Muscle of back (tissue), 13 donors: ENCODE data around the gene SF1. TPM values are rescaled to one million over a fixed set of nuclear protein-coding genes. Genes with fewer than 3 reads are reported as not detected.
"Not testable (repeated sequence)": the region's sequence is repeated elsewhere in the genome, so short reads cannot be mapped to it uniquely, and the experiment has no call there.

Source experiments
- DNase-seq, 3 donors: peaks; one replicate each; pipeline versions ENCODE4 v3.0.0 to v3.0.0-alpha.2; 2013
- long read RNA-seq, 9 donors: transcript quantifications; one replicate each; lab custom pipeline, GENCODE V29; 2026
- polyA plus RNA-seq, 10 donors: library from polyadenylated mRNA; unstranded; fragments of 120-200 nt; gene quantifications; one replicate each; pipeline ENCODE4 v1.2.1, GENCODE V29; 2013; ENCODE audit not compliant: insufficient read length in 10 of 10

The SF1 gene
- 100 to 1,000 TPM; 158 to 288 (median 220) TPM for polyA plus RNA-seq
- long read RNA-seq, donor 1, transcript SF1-204 (13 exons, 3,470 nt) = major isoform, 5 of 51 reads
- long read RNA-seq, donor 1, partial matches to known transcripts = 36 of 51 reads
- long read RNA-seq, donor 1, other reads (novel, unspliced or antisense) = 0 of 51 reads
- long read RNA-seq, donor 2, partial matches to known transcripts = 0 of 7 reads
- long read RNA-seq, donor 2, other reads (novel, unspliced or antisense) = 0 of 7 reads
- long read RNA-seq, donor 3 = 0 reads
- long read RNA-seq, donor 4, partial matches to known transcripts = 0 of 8 reads
- long read RNA-seq, donor 4, other reads (novel, unspliced or antisense) = 0 of 8 reads
- long read RNA-seq, donor 5, transcript SF1-212 (2 exons, 983 nt) = major isoform, 9 of 96 reads
- long read RNA-seq, donor 5, partial matches to known transcripts = 75 of 96 reads
- long read RNA-seq, donor 5, other reads (novel, unspliced or antisense) = 0 of 96 reads
- long read RNA-seq, donor 6, partial matches to known transcripts = 29 of 42 reads
- long read RNA-seq, donor 6, other reads (novel, unspliced or antisense) = 0 of 42 reads
- long read RNA-seq, donor 7, partial matches to known transcripts = 34 of 45 reads
- long read RNA-seq, donor 7, other reads (novel, unspliced or antisense) = 0 of 45 reads
- long read RNA-seq, donor 8, partial matches to known transcripts = 13 of 20 reads
- long read RNA-seq, donor 8, other reads (novel, unspliced or antisense) = 0 of 20 reads
- long read RNA-seq, donor 9, partial matches to known transcripts = 0 of 1 reads
- long read RNA-seq, donor 9, other reads (novel, unspliced or antisense) = 0 of 1 reads

DNA sequence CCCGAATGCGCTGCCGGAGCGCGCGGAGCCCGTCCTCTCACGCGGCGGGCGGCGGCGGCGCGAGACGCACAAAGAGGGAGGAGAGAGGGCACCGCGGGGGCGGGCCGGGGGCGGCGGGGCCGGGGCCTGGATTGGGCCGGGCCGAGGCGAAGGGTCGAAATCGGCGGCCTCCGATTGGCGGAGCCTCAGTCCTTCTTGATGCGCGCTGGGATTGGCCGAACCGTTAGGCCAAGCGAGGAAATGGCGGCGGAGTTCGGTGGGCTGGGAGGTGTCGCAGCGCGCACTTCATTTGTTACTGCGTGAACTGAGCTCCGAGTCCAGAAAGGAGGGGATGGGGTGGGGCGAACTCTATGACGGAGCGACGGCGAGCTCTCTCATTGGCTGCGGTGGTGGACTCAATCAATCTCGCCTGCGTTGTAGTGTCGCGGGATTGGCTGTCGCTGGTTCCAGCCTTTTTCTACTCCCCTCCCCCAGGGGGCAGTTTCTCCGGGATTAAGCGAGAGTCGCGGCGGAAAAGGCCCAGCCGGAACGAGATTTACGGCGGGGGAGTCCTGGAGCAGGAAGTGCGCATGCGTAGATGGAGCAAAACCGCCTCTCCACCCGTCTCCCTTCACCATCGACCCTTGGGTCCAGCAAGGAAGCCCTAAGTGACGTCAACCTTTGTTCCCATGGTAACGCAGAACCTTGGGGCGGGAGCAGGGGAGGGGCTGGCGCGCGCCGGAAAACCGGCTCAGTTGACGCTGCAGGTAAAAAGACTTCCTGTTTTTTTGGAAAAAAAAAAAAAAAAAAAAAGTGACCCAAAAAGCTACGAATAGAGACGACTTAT is at the start of gene SF1:
TSS of gene SF1 (minus strand) at position 70 of the 826 bp plus-strand sequence. CDS start 150 bp downstream, outside the sequence.
- DNase-seq = peak; percentile 100

DNA sequence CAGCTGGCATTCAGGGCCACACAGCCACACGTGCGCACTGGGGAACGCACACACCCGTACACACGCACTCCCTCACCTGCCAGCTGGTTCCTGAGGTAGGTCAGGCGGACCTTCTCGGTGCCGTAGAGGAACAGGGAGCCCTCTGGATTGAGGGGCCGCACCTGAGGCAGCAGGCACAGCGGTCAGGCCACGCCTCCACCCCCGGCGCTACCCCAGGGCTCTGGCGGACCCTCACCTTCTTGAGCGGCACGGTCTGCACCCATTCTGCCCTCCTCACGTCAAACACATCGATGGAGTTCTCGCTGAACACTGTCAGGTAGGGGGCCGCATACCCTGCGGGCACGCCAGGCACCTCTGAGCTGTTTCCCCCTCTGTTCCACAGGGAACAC is 49.1 kb upstream of the SF1 start:
- DNase-seq = no peak

DNA sequence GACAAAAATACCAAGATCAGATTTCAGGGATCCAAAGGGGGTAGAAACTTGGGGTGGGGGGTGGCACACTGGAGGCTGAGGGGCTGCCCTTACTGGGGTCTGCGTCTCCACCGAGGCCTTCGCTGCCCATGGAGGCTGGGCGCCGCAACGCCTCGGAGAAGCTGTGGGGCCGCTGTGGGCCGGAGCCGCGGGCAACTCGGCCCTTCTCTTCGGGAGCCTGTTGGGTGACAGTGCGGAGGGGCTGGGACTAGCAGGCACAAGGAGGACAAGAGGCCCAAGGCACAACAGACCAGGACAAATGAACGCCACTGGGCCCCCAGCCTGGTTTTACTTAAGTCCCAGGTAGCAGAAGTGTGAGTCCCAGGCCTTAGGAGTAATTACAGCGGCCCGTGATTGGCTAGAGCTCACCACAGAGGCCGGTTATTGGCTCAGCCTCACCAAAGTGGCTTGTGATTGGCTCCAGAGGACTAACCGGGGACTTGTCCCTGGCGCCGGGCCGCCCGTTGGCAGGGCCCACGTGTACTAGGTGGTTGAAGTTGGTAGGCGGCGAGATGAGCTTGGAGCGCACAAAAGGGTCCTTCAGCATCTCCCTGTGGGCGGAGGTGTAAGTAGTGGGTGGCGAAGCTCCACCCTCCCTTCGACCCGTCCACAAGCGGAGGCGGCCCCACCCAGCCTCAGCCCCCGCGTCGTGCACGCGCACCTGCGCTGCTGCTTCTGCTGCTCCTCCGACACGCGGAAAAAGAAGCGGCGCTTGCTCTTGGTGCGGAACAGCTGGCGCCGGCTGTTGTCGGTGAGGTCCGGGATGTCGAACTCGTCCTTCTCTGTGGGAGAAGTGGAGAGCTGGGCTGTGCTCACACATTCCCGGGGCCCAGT is 48.5 kb upstream of the SF1 start:
- peak in 1 of 3 donors; percentile 44 for DNase-seq

- no peak for DNase-seq
Measured at GRCh38 chr11:64826062-64826461, 47.7 kb upstream of the SF1 start.

- no peak for DNase-seq
Measured at GRCh38 chr11:64823568-64824119, 45.3 kb upstream of the SF1 start.

DNA sequence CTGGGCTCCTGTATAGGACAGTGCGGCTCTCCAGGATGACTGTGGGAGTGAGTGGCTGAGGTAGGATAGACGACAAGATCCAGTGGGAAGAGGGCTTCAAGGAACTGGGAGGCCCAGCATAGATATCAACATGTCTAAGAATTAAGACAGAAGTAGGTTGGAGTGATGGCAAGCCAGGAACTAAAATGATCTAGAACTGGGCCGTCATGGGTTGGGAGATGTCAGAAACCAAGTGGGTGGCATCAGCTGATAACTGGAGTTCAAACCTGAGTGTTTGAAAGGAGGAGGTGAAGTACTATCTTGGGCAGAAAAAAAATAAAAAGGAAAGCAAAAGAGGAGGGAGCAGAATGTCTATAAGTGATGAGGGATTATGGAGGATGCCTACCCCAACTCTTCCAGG is 39.1 kb upstream of the SF1 start:
- no peak for DNase-seq

GRCh38 chr11:64815433-64815832 is 37.1 kb upstream of the SF1 start:
- DNase-seq = not testable (repeated sequence)

DNA sequence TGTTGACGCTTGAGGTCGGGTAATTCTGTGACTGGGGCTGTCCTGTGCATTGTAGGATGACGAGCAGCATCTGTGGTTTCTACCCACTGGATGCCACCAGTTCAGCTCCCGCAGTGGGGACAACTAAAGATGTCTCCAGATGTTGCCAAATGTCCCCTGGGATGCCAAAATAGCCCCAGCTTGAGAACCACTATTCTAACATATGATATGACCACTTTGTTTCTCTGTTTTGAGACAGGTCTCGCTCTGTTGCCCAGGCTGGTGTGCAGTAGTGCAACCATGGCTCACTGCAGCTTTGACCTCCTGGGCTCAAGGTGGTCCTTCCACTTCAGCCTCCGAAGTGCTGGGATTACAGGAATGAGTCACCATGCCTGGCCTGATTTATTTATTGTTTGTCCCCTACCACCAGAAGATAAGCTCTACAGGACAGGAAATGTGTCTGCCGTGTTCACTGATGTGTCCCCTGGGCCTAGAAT is 36.4 kb upstream of the SF1 start:
- DNase-seq = no peak

GRCh38 chr11:64813826-64814225 is 35.5 kb upstream of the SF1 start:
- no peak for DNase-seq

DNA sequence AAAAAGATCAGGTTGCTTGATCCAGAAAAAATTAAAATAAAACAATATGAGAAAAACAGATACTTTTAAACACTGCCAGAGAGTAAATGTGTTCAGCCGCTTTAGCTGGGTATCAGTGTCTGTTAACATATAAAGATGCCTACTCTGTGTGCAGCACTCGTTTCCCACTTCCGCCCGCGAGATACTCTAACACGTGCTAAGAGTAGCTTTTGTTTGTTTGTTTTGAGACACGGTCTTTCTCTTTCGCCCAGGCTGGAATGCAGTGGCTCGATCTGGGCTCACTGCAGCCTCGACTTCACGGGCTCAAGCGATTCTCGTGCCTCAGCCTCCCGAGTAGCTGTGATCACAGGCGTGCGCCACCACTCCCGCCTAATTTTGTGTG is 32.5 kb upstream of the SF1 start:
- no peak for DNase-seq

- peak; percentile 95 to 98 (median 96) for DNase-seq
Measured at GRCh38 chr11:64810271-64810890, 32.0 kb upstream of the SF1 start, which contains the start of gene MEN1. Gene MEN1 (minus strand): TSS chr11:64810551. CDS start chr11:64810109, 442 bp downstream.

GRCh38 chr11:64809781-64810241 is 31.5 kb upstream of the SF1 start:
- DNase-seq = peak in 2 of 3 donors; percentile 23 to 27

- no peak for DNase-seq
Measured at GRCh38 chr11:64805481-64805880, 27.1 kb upstream of the SF1 start.

- no peak for DNase-seq
Measured at GRCh38 chr11:64804346-64805210, 26.2 kb upstream of the SF1 start.

DNA sequence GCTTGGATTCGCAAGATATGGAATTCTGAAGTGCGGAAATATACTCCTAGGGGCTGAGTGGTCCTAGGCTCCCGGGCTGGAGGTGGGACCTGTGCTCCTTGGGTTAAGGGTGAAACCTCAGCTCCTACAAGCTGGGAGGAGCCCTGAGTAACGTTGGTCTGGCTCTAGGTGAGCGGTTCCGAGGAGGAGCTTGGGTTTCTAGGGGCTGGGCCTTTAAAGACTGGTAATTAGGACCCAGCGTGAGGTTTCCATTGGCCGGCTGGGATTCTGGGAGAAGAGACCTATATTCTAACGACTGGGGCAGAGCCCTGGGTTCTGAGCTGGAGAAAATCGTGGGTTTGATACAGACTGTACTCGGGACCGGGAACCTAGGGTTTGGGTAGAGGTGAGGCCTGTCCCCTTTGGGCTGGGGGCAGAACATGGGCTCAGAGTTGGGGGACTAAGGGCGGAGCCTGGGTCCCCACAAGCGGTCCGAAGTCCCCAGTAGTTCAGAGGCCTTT is 25.6 kb upstream of the SF1 start:
- DNase-seq = no peak

DNA sequence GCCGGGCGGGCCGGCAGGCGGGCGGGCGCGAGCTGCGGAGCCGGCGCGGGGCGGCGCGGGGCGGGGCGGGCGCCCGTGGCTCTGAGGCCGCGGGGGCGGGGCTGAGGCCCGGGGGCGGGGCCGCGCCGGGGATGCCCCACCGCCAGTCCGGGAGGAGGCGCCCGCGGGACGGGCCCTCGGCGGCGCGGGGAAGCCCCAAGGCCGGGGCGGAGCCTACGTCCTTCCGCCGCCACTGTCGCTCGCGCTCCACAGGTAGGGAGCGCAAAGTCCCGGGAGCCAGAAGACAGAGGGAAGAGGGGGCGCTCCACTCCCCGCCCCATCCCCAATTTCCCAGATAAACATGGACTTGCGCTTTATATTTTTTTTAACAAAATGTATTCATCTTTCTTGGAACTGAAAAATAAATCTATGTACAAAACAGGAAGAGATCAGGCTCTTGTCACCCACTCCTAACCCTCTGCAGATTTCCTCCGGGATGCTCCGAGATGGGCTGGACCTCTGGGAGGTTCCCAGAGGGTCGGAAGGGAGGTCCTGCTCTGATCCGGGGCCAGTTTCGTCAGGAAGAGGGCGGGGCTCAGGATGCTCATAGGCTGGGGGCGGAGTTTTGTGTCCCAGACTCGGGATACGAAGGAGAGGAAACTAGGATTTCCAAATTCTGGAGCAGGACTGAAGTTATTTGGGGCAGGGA is 25.0 kb upstream of the SF1 start, which contains the start of gene MAP4K2:
TSS of gene MAP4K2 (minus strand) at position 57 of the 688 bp plus-strand sequence. CDS start 65 bp downstream, outside the sequence.
- peak; percentile 79 to 93 (median 87) for DNase-seq

DNA sequence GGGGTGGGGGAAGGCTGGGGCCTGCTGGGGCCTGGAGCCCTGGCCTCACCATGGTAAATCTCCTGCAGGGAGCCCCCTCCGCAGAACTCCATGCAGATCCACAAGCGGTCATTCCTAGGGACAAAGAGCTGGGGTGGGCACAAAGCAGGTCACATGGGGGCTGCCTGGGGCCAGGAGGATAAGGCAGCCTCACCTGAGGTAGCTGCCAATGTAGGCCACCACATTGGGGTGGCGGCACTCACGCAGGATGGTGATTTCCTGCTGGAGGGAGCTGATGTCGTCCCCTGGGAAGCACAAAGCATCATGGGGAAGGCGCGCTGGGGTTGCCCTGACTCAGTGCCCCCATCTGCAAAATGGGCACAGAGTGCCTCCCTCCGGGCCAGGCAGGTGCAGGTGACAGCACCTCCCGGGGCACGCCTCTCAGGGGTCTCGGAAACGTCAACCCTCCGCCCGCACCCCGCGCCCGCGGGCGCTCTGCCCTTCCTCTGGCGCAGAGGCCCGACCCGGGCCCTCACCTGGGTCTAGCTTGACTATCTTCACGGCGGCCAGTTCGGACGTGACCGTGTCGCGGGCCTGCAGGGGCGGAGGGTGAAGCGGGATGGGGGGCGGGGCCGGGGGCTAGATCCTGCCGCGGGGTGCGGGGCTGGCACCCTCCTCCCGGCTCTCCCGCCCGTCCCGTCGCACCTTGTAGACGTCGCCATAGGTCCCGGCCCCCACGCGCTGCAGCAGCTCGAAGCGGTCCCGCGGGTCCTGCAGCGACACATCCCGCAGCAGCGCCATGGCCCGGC is 24.2 kb upstream of the SF1 start:
- peak in 1 of 3 donors; percentile 60 for DNase-seq
